Renal cortical epithelial cell (primary cell): Measurements from ENCODE around the gene RGL1. TPM values are rescaled to one million over a fixed set of nuclear protein-coding genes. Genes with fewer than 3 reads are reported as not detected.
A peak's percentile ranks its signal among the peaks of the same experiment; 100 is the strongest.

ENCODE experiments used
- DNase-seq: peaks from one replicate; pipeline ENCODE4 v3.0.0-alpha.2; 2011; ENCODE audit warnings: low read depth
- total RNA-seq: library from RNA; depleted of rRNA; stranded (reverse); fragments of >200 nt; gene quantifications from 2 replicates; pipeline ENCODE4 v1.2.3, GENCODE V29; 2014

RGL1 gene
- total RNA-seq, 1 donor from 2014 or later: 5.9 TPM

DNA sequence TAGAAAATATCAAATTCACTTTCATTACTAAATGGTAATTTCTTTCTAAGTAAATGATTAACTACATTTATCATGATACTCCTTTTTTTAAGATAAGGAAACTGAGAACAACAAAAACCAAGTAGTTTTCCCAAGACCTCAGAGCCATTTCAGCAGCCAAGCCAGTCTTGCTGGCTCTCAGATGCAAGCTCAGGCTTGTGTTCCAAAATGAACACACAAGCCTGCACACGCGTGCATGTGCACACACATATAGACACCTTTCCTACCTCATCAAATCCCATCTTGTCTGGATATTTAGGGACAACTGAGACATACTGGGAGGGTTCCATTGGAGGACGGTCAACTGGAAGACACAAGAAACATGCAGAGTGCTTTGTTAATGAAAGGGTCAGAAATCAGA, 149.6 kb downstream of the RGL1 start:
- no peak for DNase-seq

DNA sequence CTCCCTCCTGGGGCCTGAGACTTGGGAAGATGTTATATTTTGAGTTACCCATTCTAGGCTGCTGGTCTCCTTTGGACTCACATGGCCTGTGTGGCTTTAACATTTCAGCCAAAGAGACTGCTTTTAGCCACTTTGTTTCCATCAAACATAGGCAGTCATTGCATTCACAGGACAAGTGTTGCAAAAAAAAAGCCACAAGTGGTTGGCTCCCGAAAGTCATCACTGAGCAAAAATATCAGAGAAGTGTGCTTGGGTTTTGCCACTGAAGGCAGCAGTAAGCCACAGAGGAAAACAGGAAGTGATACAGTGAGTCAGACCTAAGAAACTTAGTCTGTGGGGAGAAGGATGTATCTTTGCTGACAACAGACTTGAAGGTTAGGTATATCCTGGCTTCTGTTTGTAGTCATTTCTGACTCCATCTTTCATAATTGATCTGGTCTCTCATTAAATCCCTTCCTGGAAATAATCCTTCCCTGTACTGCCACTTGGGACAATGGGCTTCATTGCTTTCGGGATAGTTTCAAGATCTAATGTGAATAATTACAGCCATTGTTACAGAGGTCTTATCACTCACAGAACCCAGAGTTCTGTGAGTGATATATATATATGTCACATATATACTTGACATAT, 151.8 kb downstream of the RGL1 start:
- DNase-seq: peak; percentile 88

GRCh38 chr1:183957216-183957830, 152.4 kb downstream of the RGL1 start:
- DNase-seq: no peak

DNA sequence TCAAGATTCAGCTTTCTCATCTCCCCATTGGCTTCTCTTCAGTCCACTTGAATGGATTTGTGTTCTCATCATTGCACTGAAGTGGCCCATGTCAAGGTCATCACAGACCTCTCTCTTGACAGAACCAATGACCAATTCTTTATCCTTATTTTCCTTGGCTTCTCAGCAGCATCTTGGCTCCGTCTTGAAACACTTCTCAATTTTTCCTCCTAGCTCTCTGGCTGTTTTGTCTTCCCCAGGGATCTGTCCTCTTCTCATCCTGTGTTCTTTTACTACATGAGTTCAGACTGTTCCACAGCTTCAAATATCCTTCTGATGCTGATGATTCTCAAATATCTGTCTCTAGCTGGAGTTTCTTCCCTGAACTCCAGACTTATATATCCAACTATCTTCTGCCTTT, 154.0 kb downstream of the RGL1 start:
- DNase-seq: no peak

DNA sequence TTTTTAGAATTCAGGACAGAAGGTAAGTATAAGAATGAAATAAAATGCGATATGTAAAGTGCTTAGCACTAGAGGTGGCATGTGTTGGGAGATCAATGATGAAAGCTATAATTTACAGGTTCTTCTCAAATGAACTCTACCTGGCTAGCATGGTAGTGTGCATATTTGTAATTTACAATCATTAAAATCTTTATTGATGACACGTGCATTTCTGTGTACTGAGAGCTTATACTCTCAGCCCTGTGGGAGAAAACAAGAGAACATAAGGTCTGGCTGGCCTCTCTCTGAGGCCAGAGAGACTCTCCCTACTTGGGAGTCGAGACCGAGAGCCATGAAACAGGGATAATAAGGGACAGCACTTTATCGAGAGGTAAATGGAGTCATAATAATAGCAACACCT, 156.2 kb downstream of the RGL1 start:
- DNase-seq: no peak

DNA sequence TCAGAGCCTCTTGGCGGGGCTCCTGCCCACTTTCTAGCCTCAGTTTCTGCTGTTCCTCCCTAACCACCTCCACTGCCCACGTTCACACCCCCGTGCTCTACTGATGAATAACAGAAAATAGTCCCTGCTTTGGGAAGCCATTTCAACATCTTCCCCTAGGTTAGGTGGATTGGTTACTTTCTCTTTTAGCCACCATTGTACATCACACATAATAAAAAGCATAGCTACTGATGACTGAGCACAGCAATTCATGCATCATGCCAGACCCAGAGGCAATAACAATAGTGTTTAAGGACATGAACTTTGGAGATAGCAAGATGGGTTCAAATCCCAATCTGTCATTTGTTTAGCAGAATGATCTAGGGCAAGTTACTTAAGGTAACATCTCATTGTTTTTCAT, 158.0 kb downstream of the RGL1 start:
- peak; percentile 38 for DNase-seq

DNA sequence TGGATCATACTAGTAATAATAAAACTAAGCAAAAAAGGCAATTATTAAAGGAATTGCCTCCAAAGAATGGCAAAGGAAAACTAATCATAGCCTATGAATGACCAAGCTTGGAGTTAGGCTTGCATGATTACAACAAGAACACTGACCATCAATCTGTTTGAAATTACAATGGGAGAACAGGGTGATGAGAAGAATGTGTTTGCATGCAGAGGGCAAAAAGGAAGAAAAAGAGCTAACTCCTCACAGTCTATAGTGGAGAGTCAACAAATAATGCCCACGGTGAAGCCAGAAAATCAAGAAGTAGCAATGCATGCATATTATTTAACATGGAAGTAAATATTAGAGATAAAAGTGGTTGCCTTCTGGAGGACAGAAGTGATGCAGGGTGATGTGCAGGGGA, 160.8 kb downstream of the RGL1 start:
- no peak for DNase-seq

DNA sequence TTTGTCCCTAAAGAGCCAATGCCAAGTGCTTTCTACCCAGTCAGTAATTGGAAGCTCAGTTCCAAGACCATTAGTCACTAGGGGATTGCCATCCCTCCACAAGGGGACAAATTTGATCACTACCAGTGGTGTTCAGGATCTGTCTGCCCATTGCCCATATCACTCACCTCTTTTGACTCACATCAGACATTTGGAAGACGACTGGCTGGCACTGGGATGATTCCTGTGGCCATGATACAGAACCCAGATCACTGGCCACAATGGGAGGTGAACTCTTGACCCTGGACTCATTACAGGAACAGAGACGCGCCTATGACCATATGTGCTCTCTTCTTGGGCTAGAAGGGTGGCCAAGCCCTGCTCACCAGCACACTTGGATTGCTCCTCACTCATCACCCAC, 161.6 kb downstream of the RGL1 start:
- DNase-seq: no peak

DNA sequence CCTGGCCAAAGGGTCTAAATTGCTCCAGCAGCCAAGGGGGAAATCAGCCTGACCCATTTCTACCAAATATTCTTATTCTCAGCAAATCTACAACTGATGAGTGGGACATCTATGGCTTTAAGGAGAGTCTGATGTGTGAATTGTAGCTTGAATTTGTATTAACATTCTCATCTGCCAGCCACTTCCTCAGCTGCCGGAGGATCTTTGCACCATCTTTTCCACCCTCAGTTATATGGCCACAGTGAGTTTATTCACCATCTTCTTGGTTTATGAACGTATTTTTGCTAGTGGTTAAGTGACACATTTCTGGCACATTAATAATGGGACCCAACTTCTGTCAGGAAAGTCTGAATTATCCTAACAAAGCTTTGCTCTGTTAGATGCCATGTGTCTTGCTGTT, 163.0 kb downstream of the RGL1 start:
- DNase-seq: no peak

GRCh38 chr1:183968386-183968785, 163.5 kb downstream of the RGL1 start:
- peak; percentile 11 for DNase-seq

- DNase-seq: peak; percentile 53
Measured at GRCh38 chr1:183970516-183971300, 165.8 kb downstream of the RGL1 start.

GRCh38 chr1:183975651-183976050, 170.7 kb downstream of the RGL1 start:
- DNase-seq: no peak

DNA sequence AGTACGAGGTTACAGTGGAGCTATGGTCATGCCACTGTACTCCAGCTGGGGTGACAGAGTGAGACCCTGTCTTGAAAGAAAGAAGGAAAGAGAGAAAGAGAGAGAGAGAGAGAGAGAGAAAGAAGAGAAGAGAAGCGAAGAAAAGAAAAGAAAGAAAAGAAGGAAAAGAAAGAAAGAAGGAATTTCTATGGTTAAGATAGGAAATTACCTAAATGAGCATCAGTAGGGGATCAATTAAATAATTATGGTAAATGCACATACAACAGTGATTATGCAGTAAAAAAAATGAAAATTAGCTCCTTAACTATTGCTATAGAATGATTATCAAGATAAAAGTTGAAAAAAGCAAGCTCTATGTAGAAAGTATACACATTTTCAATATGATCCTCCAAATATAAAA, 172.8 kb downstream of the RGL1 start:
- DNase-seq: no peak

Other genes starting within 250 kb of the RGL1 start
- 4.6 and 102 TPM in 2 replicates for gene NCF2, start 214.7 kb upstream of the RGL1 start, total RNA-seq
- gene ARPC5, start 169.3 kb upstream of the RGL1 start, total RNA-seq: 121 and 253 TPM in 2 replicates
- gene APOBEC4, start 151.8 kb upstream of the RGL1 start, total RNA-seq: not detected in 2 replicates
- 0.15 and 0.52 TPM in 2 replicates for gene COLGALT2, start 232.6 kb downstream of the RGL1 start, total RNA-seq
- gene TSEN15, start 246.6 kb downstream of the RGL1 start, total RNA-seq: 30.9 and 31.8 TPM in 2 replicates